Pancreas (tissue), 10 donors: Measurements from ENCODE around the gene AGBL4. TPM values are rescaled to one million over a fixed set of nuclear protein-coding genes. Genes with fewer than 3 reads are reported as not detected.

Experiments
- ATAC-seq, 4 donors: fragments of 200-7000 bp; cut with Tn5 transposase; one replicate each; pipeline versions ENCODE4 v1.8.0 to v1.9.1; 2020; ENCODE audit warnings: mild to moderate bottlenecking in 4 of 4, moderate library complexity in 4 of 4
- DNase-seq, 6 donors: peaks; one replicate each; pipeline ENCODE4 v3.0.0-alpha.2; 2020
- FAIRE-seq: peaks from 2 replicates; lab custom pipeline; 2012; peaks lifted over from hg19 to GRCh38; lab: Jason Lieb, UNC
- H3K27ac ChIP-seq, 4 donors: fragments of 200-600 bp; sonication (generic); 1 replicate in 3 of 4; 2 replicates in 1 of 4; pipeline versions ENCODE4 v1.5.0 to v1.8.0; 2020
- H3K27me3 ChIP-seq, 4 donors: fragments of 200-600 bp; one replicate each; pipeline ENCODE4 v1.8.0; 2021
- H3K36me3 ChIP-seq, 3 donors: fragments of 200-600 bp; sonication (generic) in 1 of 3; one replicate each; pipeline versions ENCODE4 v1.5.0 to v1.8.0; 2020 to 2021
- H3K4me1 ChIP-seq, 3 donors: fragments of 200-600 bp; one replicate each; pipeline ENCODE4 v1.8.0; 2021
- H3K4me3 ChIP-seq, 4 donors: fragments of 200-600 bp; sonication (generic) in 2 of 4; one replicate each; pipeline versions ENCODE4 v1.5.0 to v1.8.0; 2020 to 2021
- H3K9me3 ChIP-seq, 4 donors: fragments of 200-600 bp; one replicate each; pipeline ENCODE4 v1.8.0; 2021
- CTCF ChIP-seq, 4 donors: fragments of 200-600 bp; sonication (generic) in 3 of 4; IDR thresholded peaks; one replicate each; pipeline versions ENCODE4 v1.5.0 to v1.8.0; 2021; ENCODE audit warnings: antibody characterized with exemption in 4 of 4
- WGBS, 2 donors: extraction: QIAGEN DNeasy Blood & Tissue Kit; methylation state at CpG; one replicate each; pipeline ENCODE4 v1.1.7; 2013; 5-methylcytosine and 5-hydroxymethylcytosine counted together
- intact Hi-C, 3 donors: fragments of 100-400 bp; cut with DNase I; formaldehyde crosslinking; loops; one replicate each; pipeline versions ENCODE4 v1.11.1 to v1.14.2; 2022
- polyA plus RNA-seq, 2 donors: library from polyadenylated mRNA; stranded (reverse); fragments of 200-250 nt; gene quantifications; one replicate each; pipeline ENCODE4 v1.2.3, GENCODE V29; 2013
- total RNA-seq, 6 donors: library from RNA; stranded (reverse); fragmentation: NEBNext Ultra II Directional in 4 of 6; extraction: Animal tissue kit (Norgen Biotek cat#: 25700) in 4 of 6; gene quantifications; one replicate each; pipeline versions ENCODE4 v1.2.1 to v1.2.4, GENCODE V29; 2021 to 2023
- donor health status: healthy with polysubstance abuse.
- donor health status: DM: no; HTN: no; CAD: no; lungs with moderate emphysema.
- donor health status: DM: no; HTN: no; CAD: no.
- donor health status: control.
- donor health status: control.
- donor health status: Bipolar disorder and iron deficiency.
- donor health status: DM: yes; HTN: yes; CAD: no.
- donor health status: DM: no; HTN: no; CAD: no.
- donor health status: DM: no; HTN: no; CAD: no.
- donor health status: DM: yes; HTN: yes; CAD: no.

Gene AGBL4
- total and polyA plus RNA-seq, 8 donors, result 0.15 to 1.2 (median 0.59) TPM

- Histone ChIP-seq H3K36me3 (no peaks in the 10 kb centered on the region), H3K27me3 (no peaks in the 10 kb centered on the region), H3K9me3 (no peaks in the 10 kb centered on the region), H3K27ac (peak overlapping the region in 3 of 4 donors; percentile 53 to 78 (median 76)), H3K4me1 (peaks cover 0 to 10% (median 6%) of the 10 kb centered on the region in 3 donors), H3K4me3 (peak overlapping the region; percentile 51 to 81 (median 68))
- TF ChIP-seq CTCF (IDR thresholded peaks at IDR 0.05), result no peak
- WGBS, 2 donors, result 16 to 30% methylated on average over 5 to 7 of the region's 7 CpGs
- FAIRE-seq (no peak), DNase-seq (no peak), ATAC-seq (peak in 3 of 4 donors; percentile 23 to 42 (median 28))
- intact Hi-C loops, result no loop called here
Observed at GRCh38 chr1:48775831-48776392, 1247.8 kb downstream of the AGBL4 start.

GRCh38 chr1:48773133-48773532 is 1250.6 kb downstream of the AGBL4 start:
- intact Hi-C loops, result no loop called here
- WGBS, 2 donors, result 98 to 100% methylated on average over 1 of the region's 1 CpG
- FAIRE-seq (no peak), ATAC-seq (no peak), DNase-seq (no peak)
- Histone ChIP-seq H3K4me3 (no peak overlapping the region), H3K9me3 (no peaks in the 10 kb centered on the region), H3K36me3 (no peaks in the 10 kb centered on the region), H3K27ac (no peak overlapping the region), H3K27me3 (no peaks in the 10 kb centered on the region), H3K4me1 (peaks cover 1 to 10% (median 10%) of the 10 kb centered on the region in 3 donors)
- no peak for TF ChIP-seq CTCF (IDR thresholded peaks at IDR 0.05)

- FAIRE-seq, result no peak
- peak in 3 of 4 donors; percentile 20 to 68 (median 52) for ATAC-seq
- no peak overlapping the region for H3K4me3 ChIP-seq
- no peak for TF ChIP-seq CTCF (IDR thresholded peaks at IDR 0.05)
- H3K27ac ChIP-seq, result no peak overlapping the region
- intact Hi-C loops, result no loop called here
- no peaks in the 10 kb centered on the region for H3K36me3 ChIP-seq
- peak in 2 of 6 donors; percentile 12 to 29 for DNase-seq
- H3K9me3 ChIP-seq, result no peaks in the 10 kb centered on the region
- peaks cover 6 to 12% (median 10%) of the 10 kb centered on the region in 3 donors for H3K4me1 ChIP-seq
- 31 to 34% methylated on average over 2 of the region's 2 CpGs for WGBS, 2 donors
- H3K27me3 ChIP-seq, result no peaks in the 10 kb centered on the region
Observed at GRCh38 chr1:48772211-48772610, 1251.5 kb downstream of the AGBL4 start.

GRCh38 chr1:48771561-48771960 is 1252.2 kb downstream of the AGBL4 start:
- Histone ChIP-seq H3K9me3 (no peaks in the 10 kb centered on the region), H3K36me3 (no peaks in the 10 kb centered on the region), H3K27me3 (no peaks in the 10 kb centered on the region), H3K4me3 (no peak overlapping the region), H3K27ac (no peak overlapping the region), H3K4me1 (peaks cover 6 to 12% (median 10%) of the 10 kb centered on the region in 3 donors)
- intact Hi-C loops, result no loop called here
- DNase-seq (no peak), FAIRE-seq (no peak), ATAC-seq (no peak)
- no peak for TF ChIP-seq CTCF (IDR thresholded peaks at IDR 0.05)
- WGBS, 2 donors, result 82 to 85% methylated on average over 2 of the region's 2 CpGs

- no peak for FAIRE-seq
- TF ChIP-seq CTCF (IDR thresholded peaks at IDR 0.05), result no peak
- no peak overlapping the region for H3K27ac ChIP-seq
- peak in 2 of 4 donors; percentile 20 to 25 for ATAC-seq
- no peak overlapping the region for H3K4me3 ChIP-seq
- peaks cover 6 to 12% (median 7%) of the 10 kb centered on the region in 3 donors for H3K4me1 ChIP-seq
- intact Hi-C loops, result no loop called here
- H3K9me3 ChIP-seq, result no peaks in the 10 kb centered on the region
- H3K27me3 ChIP-seq, result no peaks in the 10 kb centered on the region
- no peak for DNase-seq
- no peaks in the 10 kb centered on the region for H3K36me3 ChIP-seq
Observed at GRCh38 chr1:48767975-48768510, 1255.7 kb downstream of the AGBL4 start.
